Gastroesophageal sphincter (tissue), 3 donors: ENCODE data around the gene ERN2.

Experiments
- POLR2A ChIP-seq, 2 donors: fragments of 450-650 bp; IDR thresholded peaks; one replicate each; pipeline ENCODE4 v1.6.1; 2017; ENCODE audit warnings: antibody characterized with exemption in 2 of 2, mild to moderate bottlenecking in 2 of 2, moderate library complexity in 1 of 2
- TF ChIP-seq, protein P1 (sequence below), 4 experiments: fragments of 200-600 bp in 2 of 4; fragments of 450-650 bp in 2 of 4; sonication (generic) in 1 of 4; IDR thresholded peaks; one replicate each; pipeline ENCODE4 v1.5.1; 2017 to 2019; ENCODE audit warnings: antibody characterized with exemption in 4 of 4, mild to moderate bottlenecking in 2 of 4, moderate library complexity in 2 of 4

DNA sequence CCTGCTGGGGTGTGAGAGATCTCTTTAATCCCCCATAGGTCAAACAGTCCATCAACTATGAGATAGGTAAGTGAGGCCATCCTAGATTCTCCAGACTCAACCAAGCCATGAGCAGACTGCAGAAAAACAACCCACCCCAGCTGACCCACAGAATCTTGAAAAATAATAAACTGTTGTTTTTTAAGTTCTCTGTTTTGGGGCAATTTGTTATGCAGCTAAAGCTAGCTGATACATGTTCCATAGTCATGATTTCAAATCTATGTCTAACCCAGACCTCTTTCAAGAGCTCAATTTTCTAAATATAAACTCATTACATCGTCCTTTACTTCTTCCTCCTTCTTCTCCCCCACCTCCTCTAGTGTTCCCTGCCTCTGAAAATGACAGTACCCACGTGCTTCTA is 10.1 kb downstream of the ERN2 start:
- TF ChIP-seq POLR2A (IDR thresholded peaks at IDR 0.05): no peak
- TF ChIP-seq, protein P1, sequence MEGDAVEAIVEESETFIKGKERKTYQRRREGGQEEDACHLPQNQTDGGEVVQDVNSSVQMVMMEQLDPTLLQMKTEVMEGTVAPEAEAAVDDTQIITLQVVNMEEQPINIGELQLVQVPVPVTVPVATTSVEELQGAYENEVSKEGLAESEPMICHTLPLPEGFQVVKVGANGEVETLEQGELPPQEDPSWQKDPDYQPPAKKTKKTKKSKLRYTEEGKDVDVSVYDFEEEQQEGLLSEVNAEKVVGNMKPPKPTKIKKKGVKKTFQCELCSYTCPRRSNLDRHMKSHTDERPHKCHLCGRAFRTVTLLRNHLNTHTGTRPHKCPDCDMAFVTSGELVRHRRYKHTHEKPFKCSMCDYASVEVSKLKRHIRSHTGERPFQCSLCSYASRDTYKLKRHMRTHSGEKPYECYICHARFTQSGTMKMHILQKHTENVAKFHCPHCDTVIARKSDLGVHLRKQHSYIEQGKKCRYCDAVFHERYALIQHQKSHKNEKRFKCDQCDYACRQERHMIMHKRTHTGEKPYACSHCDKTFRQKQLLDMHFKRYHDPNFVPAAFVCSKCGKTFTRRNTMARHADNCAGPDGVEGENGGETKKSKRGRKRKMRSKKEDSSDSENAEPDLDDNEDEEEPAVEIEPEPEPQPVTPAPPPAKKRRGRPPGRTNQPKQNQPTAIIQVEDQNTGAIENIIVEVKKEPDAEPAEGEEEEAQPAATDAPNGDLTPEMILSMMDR (IDR thresholded peaks at IDR 0.05): no peak
